ENCODE results near the gene RALGPS1.

DNA sequence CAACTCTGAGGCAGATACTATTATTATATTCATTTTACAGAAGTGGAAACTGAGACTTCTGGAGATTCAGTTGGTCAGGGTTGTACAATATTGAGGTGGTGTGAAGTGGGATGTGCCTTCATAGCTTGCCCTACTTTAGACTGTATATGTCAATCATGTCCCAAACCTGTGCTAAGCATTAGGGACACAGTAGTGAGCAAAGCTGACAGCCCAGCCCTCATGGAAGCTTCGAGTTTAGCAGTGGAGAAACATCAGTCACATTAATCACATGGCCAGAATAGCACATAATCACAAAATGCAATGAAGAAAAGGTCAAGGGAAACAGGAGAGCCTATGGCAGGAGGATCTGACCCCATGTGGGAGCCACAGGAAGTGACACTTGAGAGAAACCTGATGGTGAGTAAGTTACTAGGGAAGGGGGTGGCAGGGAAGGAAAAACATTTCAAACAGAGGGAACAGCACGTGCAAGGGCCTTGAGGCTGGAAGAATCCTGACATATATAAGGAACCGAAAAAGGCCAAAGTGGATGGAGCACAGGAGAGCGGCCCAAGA lies 20.5 kb upstream of the RALGPS1 start:
- TF ChIP-seq, protein P1, sequence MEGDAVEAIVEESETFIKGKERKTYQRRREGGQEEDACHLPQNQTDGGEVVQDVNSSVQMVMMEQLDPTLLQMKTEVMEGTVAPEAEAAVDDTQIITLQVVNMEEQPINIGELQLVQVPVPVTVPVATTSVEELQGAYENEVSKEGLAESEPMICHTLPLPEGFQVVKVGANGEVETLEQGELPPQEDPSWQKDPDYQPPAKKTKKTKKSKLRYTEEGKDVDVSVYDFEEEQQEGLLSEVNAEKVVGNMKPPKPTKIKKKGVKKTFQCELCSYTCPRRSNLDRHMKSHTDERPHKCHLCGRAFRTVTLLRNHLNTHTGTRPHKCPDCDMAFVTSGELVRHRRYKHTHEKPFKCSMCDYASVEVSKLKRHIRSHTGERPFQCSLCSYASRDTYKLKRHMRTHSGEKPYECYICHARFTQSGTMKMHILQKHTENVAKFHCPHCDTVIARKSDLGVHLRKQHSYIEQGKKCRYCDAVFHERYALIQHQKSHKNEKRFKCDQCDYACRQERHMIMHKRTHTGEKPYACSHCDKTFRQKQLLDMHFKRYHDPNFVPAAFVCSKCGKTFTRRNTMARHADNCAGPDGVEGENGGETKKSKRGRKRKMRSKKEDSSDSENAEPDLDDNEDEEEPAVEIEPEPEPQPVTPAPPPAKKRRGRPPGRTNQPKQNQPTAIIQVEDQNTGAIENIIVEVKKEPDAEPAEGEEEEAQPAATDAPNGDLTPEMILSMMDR (IDR thresholded peaks at IDR 0.05; ENCODE audit: low read length) = no peak
- TF ChIP-seq EZH2 (optimal IDR thresholded peaks at IDR 0.05; ENCODE audit: low read depth, low read length) (no peak), EZH2phosphoT487 (IDR thresholded peaks at IDR 0.05; ENCODE audit: low read length) (no peak)
